Stimulated activated CD8-positive, alpha-beta memory T cell treated with anti-CD3 and anti-CD28 coated beads, Interleukin-4, amount 100 ng/mL, for 1 hour (primary cell): ENCODE results near the gene CAP2.
"Not testable (repeated sequence)": the region's sequence is repeated elsewhere in the genome, so short reads cannot be mapped to it uniquely, and the experiment has no call there.

Experiments used
- DNase-seq, 2 donors: peaks; one replicate each; pipeline ENCODE4 v3.0.0-alpha.2; 2020; ENCODE audit warnings: low read depth in 2 of 2, low spot score in 1 of 2

CAP2 gene

GRCh38 chr6:17565399-17565798 is 172.0 kb downstream of the CAP2 start:
- DNase-seq, result no peak

- DNase-seq, result no peak
Observed at GRCh38 chr6:17574866-17575560, 181.6 kb downstream of the CAP2 start.

- no peak for DNase-seq
Observed at GRCh38 chr6:17577059-17577458, 183.7 kb downstream of the CAP2 start.

- no peak for DNase-seq
Observed at GRCh38 chr6:17580518-17581048, 187.2 kb downstream of the CAP2 start.

- not testable (repeated sequence) for DNase-seq
Observed at GRCh38 chr6:17581282-17581681, 187.9 kb downstream of the CAP2 start.

- no peak for DNase-seq
Observed at GRCh38 chr6:17583811-17584210, 190.4 kb downstream of the CAP2 start.

DNA sequence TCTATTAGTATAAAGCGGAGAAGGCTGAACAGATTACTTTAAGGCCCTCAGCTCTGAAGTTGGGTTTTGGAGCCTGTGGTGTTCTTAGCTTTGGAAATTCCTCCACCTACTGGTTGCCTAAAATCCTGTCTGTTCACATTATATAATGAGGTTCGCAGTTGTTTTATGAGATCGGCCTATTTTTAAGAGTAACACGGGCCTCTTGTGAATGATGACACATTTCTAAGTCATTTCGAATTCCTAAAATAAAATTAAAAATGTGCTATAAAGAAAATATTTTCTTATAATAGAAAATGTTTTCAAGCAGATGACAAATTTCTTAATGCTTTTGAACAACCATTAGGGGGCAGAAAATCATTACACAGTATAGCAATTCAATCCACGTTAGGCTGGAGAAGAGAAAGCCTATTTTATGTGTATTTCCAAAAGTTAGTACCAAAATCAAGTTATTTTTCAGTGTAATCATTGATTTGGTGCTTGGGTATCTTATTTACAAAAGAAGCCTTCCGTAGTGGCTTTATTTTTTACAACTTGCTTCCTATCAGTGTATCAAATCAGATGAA is 190.9 kb downstream of the CAP2 start:
- no peak for DNase-seq

- no peak for DNase-seq
Observed at GRCh38 chr6:17585766-17586490, 192.5 kb downstream of the CAP2 start.

- not testable (repeated sequence) for DNase-seq
Observed at GRCh38 chr6:17586623-17587022, 193.2 kb downstream of the CAP2 start.

GRCh38 chr6:17588011-17588410 is 194.6 kb downstream of the CAP2 start:
- no peak for DNase-seq

GRCh38 chr6:17589406-17590096 is 196.2 kb downstream of the CAP2 start:
- DNase-seq, result no peak

- no peak for DNase-seq
Observed at GRCh38 chr6:17591287-17591686, 197.9 kb downstream of the CAP2 start.

GRCh38 chr6:17593246-17593645 is 199.9 kb downstream of the CAP2 start:
- DNase-seq, result no peak

- no peak for DNase-seq
Observed at GRCh38 chr6:17596085-17596484, 202.7 kb downstream of the CAP2 start.

DNA sequence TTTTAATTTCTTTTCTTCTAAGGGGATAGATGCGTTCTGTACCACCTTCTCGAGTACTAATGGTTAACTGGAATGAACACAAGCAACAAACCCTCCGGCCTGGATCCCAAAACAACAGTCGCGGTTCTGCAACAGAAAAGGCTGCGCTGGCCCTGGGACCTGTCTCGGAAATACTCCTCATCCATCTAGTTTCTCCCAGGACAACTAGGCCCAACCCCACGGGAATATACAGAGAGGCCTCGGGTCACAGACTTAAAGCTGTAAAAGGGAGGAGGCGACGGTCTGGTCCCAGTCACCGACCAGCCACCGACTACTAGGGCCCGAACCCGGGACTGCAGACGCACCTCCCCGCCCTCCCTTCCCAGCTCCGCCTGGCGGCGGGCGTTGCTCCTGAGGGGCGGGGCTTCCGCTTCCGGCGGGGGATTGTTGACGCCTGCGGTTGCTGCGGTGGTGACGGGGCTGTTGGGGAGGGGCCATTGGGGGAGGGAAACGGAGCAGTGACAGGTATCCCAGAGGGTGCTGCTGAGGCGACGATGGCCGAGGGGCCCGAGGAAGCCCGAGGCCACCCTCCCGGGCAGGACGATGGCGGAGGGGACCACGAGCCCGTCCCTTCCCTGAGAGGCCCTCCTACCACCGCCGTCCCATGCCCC is 206.6 kb downstream of the CAP2 start, which contains the start of gene FAM8A1:
FAM8A1 (plus strand) TSS at position 426 of the 650 bp plus-strand sequence; CDS start at position 534, 108 bp downstream.
- peak; percentile 95 to 96 for DNase-seq

DNA sequence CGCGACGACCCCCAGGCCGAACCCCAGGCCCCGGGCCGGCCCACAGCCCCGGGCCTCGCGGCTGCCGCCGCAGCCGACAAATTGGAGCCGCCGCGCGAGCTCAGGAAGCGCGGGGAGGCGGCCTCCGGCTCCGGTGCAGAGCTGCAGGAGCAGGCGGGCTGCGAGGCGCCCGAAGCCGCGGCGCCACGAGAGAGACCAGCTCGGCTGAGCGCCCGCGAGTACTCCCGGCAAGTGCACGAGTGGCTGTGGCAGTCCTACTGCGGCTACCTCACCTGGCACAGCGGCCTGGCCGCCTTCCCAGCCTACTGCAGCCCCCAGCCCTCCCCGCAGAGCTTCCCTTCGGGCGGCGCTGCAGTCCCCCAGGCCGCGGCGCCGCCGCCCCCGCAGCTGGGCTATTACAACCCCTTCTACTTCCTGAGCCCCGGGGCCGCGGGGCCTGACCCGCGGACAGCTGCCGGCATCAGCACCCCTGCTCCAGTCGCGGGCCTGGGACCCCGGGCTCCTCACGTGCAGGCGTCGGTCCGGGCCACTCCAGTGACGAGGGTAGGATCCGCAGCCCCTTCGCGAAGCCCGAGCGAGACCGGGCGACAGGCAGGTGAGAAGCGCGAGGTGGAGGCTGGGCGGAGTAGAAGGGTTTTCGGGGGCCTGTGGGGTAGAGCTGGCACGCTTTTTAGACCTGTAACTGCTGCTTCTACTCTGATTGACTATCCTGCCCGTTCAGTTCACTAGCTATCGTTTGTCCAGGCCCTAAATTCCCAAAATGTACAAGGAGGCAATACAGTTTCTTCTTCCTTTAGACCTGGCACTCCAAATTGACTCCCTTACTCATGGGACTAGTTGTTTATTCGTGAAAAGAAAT is 207.4 kb downstream of the CAP2 start:
- peak in 1 of 2 donors; percentile 18 for DNase-seq

GRCh38 chr6:17601386-17601703 is 207.9 kb downstream of the CAP2 start:
- no peak for DNase-seq

- DNase-seq, result no peak
Observed at GRCh38 chr6:17602888-17603287, 209.5 kb downstream of the CAP2 start.

GRCh38 chr6:17606606-17607005 is 213.2 kb downstream of the CAP2 start:
- DNase-seq, result no peak
